HL-60 (cell line): ENCODE data around the gene SENP7.

Source experiments
- POLR2AphosphoS5 ChIP-seq: IDR thresholded peaks from 2 replicates; pipeline ENCODE4 v1.6.1; 2012; ENCODE audit warnings: low read depth
- SPI1 ChIP-seq: IDR thresholded peaks from 2 replicates; pipeline ENCODE4 v1.6.1; 2012; ENCODE audit warnings: low read depth, mild to moderate bottlenecking, borderline replicate concordance
- TF ChIP-seq, protein P1 (sequence below): IDR thresholded peaks from one replicate; pipeline ENCODE4 v1.5.1; 2011; ENCODE audit warnings: low read length, control low read depth, inconsistent platforms; ENCODE audit not compliant: insufficient read depth

DNA sequence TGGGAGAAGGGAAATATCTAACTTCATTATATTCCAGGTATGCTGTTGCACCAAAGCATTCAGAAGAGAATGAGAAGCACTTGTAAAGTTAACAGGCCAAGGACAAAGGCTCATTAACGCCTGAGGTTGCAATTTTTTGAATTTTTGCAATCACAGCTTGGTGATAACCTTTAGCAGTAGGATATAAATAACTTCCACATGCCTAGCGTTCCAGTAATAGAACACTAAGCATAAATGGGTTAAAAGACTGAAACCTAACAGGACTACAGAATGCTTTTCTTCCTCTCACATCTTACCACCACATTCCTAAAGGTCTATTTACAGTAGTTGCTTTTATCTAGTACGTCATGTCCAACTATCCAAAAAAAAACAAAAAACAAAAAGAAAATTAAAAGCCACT is 135.2 kb downstream of the SENP7 start:
- TF ChIP-seq, protein P1, sequence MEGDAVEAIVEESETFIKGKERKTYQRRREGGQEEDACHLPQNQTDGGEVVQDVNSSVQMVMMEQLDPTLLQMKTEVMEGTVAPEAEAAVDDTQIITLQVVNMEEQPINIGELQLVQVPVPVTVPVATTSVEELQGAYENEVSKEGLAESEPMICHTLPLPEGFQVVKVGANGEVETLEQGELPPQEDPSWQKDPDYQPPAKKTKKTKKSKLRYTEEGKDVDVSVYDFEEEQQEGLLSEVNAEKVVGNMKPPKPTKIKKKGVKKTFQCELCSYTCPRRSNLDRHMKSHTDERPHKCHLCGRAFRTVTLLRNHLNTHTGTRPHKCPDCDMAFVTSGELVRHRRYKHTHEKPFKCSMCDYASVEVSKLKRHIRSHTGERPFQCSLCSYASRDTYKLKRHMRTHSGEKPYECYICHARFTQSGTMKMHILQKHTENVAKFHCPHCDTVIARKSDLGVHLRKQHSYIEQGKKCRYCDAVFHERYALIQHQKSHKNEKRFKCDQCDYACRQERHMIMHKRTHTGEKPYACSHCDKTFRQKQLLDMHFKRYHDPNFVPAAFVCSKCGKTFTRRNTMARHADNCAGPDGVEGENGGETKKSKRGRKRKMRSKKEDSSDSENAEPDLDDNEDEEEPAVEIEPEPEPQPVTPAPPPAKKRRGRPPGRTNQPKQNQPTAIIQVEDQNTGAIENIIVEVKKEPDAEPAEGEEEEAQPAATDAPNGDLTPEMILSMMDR, result no peak
- TF ChIP-seq SPI1 (no peak), POLR2AphosphoS5 (no peak)
